ENCODE measurements around the gene PRDM12. TPM values are rescaled to one million over a fixed set of nuclear protein-coding genes. Genes with fewer than 3 reads are reported as not detected.

Gene PRDM12
- total RNA-seq, 1 donor from 2014 or later: not detected

DNA sequence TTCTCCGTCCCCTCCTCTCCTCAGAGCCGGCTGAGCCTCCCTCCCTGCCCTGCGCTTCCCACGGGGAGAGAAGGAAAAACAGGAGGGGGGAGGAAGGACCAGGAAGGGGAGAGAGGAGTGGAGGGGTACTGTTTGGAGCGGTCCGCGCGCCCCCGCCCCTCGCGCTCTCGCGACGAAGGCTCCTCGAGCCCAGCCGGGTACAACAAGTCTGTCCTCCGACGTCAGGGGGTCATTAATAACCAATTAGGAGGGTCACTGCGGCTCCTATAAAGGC is 480 bp upstream of the PRDM12 start:
- Mint-ChIP-seq H3K36me3 (ENCODE audit: insufficient read depth) (no peaks in the 10 kb centered on the region), H3K27ac (no peak overlapping the region), H3K4me1 (ENCODE audit: low read depth) (peaks cover 5% of the 10 kb centered on the region), H3K27me3 (peaks cover 79% of the 10 kb centered on the region), H3K9me3 (ENCODE audit: low read depth) (no peaks in the 10 kb centered on the region), H3K4me3 (ENCODE audit: low read depth) (no peak overlapping the region)
- DNase-seq (ENCODE audit: low spot score, unreplicated experiment): no peak
- TF ChIP-seq, protein P1, sequence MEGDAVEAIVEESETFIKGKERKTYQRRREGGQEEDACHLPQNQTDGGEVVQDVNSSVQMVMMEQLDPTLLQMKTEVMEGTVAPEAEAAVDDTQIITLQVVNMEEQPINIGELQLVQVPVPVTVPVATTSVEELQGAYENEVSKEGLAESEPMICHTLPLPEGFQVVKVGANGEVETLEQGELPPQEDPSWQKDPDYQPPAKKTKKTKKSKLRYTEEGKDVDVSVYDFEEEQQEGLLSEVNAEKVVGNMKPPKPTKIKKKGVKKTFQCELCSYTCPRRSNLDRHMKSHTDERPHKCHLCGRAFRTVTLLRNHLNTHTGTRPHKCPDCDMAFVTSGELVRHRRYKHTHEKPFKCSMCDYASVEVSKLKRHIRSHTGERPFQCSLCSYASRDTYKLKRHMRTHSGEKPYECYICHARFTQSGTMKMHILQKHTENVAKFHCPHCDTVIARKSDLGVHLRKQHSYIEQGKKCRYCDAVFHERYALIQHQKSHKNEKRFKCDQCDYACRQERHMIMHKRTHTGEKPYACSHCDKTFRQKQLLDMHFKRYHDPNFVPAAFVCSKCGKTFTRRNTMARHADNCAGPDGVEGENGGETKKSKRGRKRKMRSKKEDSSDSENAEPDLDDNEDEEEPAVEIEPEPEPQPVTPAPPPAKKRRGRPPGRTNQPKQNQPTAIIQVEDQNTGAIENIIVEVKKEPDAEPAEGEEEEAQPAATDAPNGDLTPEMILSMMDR (IDR thresholded peaks at IDR 0.05; ENCODE audit: unreplicated experiment): no peak

DNA sequence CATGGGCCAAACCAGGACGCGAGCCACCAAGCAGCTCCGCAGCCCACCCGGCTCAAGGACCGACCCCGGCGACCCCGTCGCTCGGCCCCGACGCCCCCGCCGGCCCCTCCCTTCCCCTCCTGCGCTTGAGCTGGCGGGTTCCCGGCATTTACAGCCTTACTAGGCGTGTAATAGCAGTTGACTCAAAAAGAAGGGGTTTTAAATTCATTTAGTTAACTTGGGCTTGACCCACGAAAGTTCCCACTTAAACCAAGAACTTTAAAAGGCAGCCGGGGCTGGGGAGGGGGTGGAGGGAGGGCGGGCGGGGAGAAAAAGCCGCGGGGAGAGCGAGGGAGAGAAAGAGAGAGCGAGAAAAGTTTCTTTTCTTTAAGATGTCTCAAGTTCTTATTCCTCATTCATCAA is 636 bp downstream of the PRDM12 start:
- Mint-ChIP-seq H3K4me3 (ENCODE audit: low read depth) (no peak overlapping the region), H3K36me3 (ENCODE audit: insufficient read depth) (no peaks in the 10 kb centered on the region), H3K27me3 (peaks cover 77% of the 10 kb centered on the region), H3K9me3 (ENCODE audit: low read depth) (no peaks in the 10 kb centered on the region), H3K4me1 (ENCODE audit: low read depth) (peaks cover 5% of the 10 kb centered on the region), H3K27ac (no peak overlapping the region)
- DNase-seq (ENCODE audit: low spot score, unreplicated experiment): no peak
- TF ChIP-seq, protein P1 (IDR thresholded peaks at IDR 0.05; ENCODE audit: unreplicated experiment): no peak

DNA sequence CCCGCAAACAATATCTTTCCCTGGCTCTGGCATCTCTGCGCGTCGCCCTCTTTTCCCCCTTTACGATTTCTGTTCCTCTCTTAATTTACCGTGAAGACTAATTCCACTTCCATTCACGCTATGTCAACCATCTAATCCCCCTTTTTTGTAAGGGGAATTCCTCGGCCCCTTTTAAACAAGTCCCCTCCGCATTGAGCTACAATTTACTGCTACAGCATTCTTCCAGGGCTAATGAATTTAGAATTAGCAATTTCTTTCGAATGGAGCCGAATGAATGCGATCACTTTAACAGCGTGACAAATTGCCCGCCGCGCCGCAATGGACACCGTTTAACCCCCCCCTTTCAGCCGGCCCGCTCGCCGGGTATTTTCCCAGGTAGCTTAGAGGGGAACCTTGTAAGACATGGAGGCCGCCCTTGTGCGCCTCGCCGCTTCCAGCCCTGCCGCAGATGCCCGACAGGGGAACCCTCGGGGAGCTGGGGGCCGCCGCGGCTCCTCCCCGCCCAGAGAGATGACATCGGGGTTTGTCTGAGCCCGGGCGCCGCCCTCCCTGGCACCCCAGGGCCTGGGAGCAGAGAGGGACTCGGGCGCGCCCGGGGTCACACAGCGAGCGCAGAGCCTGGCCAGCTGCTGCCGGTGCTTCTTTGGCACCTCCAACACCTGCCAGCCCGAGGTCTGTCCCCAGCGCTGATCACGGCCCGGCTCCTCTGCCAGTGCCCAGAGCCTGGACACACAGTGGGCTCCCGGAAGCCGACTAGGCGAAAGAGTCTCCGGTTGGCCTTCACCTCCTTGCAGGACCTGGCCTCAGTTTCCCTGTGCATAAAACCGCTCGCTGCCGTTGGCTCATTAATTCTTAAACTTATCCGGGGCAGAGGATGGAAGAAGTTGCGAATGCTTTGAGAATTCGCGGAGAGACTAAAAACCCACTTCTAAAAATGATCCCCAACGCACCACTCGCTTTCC is 1.3 kb downstream of the PRDM12 start:
- Mint-ChIP-seq H3K4me3 (ENCODE audit: low read depth) (no peak overlapping the region), H3K36me3 (ENCODE audit: insufficient read depth) (no peaks in the 10 kb centered on the region), H3K9me3 (ENCODE audit: low read depth) (no peaks in the 10 kb centered on the region), H3K4me1 (ENCODE audit: low read depth) (peaks cover 4% of the 10 kb centered on the region), H3K27ac (no peak overlapping the region), H3K27me3 (peaks cover 80% of the 10 kb centered on the region)
- TF ChIP-seq, protein P1 (IDR thresholded peaks at IDR 0.05; ENCODE audit: unreplicated experiment): no peak
- DNase-seq (ENCODE audit: low spot score, unreplicated experiment): no peak

DNA sequence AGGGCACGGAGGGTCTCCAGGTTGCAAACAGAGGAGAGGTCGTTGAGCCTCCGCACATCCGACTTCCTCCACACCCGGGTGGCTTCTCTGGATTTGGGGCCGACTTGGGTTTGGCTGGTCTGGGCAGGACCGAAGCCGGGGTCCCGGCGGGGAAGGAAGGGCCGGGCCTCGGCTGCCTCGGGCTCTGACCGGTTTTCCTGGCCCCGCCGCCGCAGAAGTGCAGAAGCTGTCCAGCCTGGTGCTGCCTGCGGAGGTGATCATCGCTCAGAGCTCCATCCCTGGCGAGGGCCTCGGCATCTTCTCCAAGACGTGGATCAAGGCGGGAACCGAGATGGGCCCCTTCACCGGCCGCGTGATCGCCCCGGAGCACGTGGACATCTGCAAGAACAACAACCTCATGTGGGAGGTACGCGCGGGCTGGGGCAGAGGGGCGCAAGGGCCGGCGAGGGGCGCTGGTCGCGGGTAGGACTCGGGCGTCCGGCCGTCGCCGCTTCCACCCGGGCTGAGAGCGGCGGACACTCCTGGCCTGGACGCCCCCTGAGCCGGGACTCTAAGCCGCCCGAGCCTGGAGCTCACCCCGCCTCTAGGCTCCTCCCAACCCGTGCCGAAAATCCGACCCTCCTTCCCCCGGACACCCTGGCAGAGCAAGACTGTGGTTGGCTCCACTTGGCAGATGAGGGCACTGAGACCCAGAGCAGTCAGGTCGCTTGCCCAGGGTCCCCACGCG is 2.2 kb downstream of the PRDM12 start:
- DNase-seq (ENCODE audit: low spot score, unreplicated experiment): no peak
- no peaks in the 10 kb centered on the region for H3K36me3 Mint-ChIP-seq (ENCODE audit: insufficient read depth)
- H3K9me3 Mint-ChIP-seq (ENCODE audit: low read depth): no peaks in the 10 kb centered on the region
- H3K4me3 Mint-ChIP-seq (ENCODE audit: low read depth): no peak overlapping the region
- no peak overlapping the region for H3K27ac Mint-ChIP-seq
- peaks cover 85% of the 10 kb centered on the region for H3K27me3 Mint-ChIP-seq
- TF ChIP-seq, protein P1 (IDR thresholded peaks at IDR 0.05; ENCODE audit: unreplicated experiment): no peak
- peaks cover 4% of the 10 kb centered on the region for H3K4me1 Mint-ChIP-seq (ENCODE audit: low read depth)

DNA sequence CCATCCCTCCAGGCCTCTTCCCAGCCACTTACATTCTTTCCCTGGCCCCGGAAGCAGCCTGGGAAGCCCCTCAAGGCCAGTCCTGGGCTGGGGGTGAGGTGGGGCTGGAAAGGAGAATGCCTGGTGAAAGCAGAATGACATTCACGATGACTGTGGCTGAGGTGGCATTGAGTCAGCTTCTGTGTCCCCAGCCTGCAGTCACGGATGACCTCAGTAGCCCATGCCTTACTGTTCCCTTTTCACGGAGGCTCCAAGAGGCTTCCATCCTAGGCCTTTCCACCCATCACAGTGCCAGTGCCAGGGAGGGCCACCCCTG is 2.7 kb downstream of the PRDM12 start:
- DNase-seq (ENCODE audit: low spot score, unreplicated experiment): no peak
- Mint-ChIP-seq H3K4me3 (ENCODE audit: low read depth) (no peak overlapping the region), H3K9me3 (ENCODE audit: low read depth) (no peaks in the 10 kb centered on the region), H3K27me3 (peaks cover 83% of the 10 kb centered on the region), H3K27ac (no peak overlapping the region), H3K36me3 (ENCODE audit: insufficient read depth) (no peaks in the 10 kb centered on the region), H3K4me1 (ENCODE audit: low read depth) (peaks cover 4% of the 10 kb centered on the region)
- TF ChIP-seq, protein P1 (IDR thresholded peaks at IDR 0.05; ENCODE audit: unreplicated experiment): no peak
